ENCODE results near the gene KHDRBS2.

DNA sequence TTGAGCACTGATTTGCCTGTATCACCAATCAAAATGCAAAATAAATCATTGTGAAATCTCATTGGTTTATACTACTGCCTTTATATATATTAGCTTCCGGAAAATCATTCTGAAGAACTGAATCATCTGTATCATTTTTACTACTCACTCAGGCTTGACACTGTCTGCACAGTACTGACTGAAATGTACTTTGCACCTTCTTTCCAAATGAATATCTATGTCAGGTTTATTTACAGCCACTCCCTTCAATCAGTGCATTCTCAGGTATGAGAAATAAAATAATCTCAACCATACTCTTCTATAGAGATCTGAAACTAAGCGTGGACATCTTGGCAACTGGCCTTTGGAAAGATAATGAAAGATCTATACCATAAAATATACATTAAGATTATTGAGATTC is 2.7 kb downstream of the KHDRBS2 start:
- TF ChIP-seq, protein P1, sequence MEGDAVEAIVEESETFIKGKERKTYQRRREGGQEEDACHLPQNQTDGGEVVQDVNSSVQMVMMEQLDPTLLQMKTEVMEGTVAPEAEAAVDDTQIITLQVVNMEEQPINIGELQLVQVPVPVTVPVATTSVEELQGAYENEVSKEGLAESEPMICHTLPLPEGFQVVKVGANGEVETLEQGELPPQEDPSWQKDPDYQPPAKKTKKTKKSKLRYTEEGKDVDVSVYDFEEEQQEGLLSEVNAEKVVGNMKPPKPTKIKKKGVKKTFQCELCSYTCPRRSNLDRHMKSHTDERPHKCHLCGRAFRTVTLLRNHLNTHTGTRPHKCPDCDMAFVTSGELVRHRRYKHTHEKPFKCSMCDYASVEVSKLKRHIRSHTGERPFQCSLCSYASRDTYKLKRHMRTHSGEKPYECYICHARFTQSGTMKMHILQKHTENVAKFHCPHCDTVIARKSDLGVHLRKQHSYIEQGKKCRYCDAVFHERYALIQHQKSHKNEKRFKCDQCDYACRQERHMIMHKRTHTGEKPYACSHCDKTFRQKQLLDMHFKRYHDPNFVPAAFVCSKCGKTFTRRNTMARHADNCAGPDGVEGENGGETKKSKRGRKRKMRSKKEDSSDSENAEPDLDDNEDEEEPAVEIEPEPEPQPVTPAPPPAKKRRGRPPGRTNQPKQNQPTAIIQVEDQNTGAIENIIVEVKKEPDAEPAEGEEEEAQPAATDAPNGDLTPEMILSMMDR (IDR thresholded peaks at IDR 0.05): no peak
- TF ChIP-seq POLR2A (IDR thresholded peaks at IDR 0.05): no peak
